T47D (cell line): ENCODE results near the gene SNRPB2.

Experiments used
- DNase-seq, 2 experiments: peaks; one replicate each; pipeline versions ENCODE4 v3.0.0 to v3.0.0-alpha.2; 2011 to 2012; ENCODE audit warnings: low read depth in 1 of 2, low spot score in 1 of 2
- JUND ChIP-seq: IDR thresholded peaks from 2 replicates; pipeline ENCODE4 v1.6.1; 2012; ENCODE audit warnings: low read depth
- in situ Hi-C: cut with HindIII; loops from 2 replicates; pipeline ENCODE4 v1.10.0; 2016; ENCODE audit warnings: low sequenced_read_pairs, low pct_unique_long_range_greater_than_20kb

The SNRPB2 gene

GRCh38 chr20:16709017-16709416, 20.8 kb upstream of the SNRPB2 start:
- DNase-seq: no peak
- in situ Hi-C loops: no loop called here
- TF ChIP-seq JUND: no peak

- TF ChIP-seq JUND: no peak
- no peak for DNase-seq
- in situ Hi-C loops: no loop called here
Observed at GRCh38 chr20:16710781-16711180, 19.0 kb upstream of the SNRPB2 start.

GRCh38 chr20:16711661-16712258, 18.1 kb upstream of the SNRPB2 start:
- no peak for DNase-seq
- in situ Hi-C loops: no loop called here
- no peak for TF ChIP-seq JUND

GRCh38 chr20:16712511-16712947, 17.3 kb upstream of the SNRPB2 start:
- TF ChIP-seq JUND: no peak
- DNase-seq: no peak
- in situ Hi-C loops: no loop called here

- DNase-seq: no peak
- in situ Hi-C loops: no loop called here
- TF ChIP-seq JUND: no peak
Observed at GRCh38 chr20:16713066-16713465, 16.8 kb upstream of the SNRPB2 start.

- TF ChIP-seq JUND: no peak
- DNase-seq: no peak
- in situ Hi-C loops: no loop called here
Observed at GRCh38 chr20:16714242-16714641, 15.6 kb upstream of the SNRPB2 start.

- TF ChIP-seq JUND: no peak
- in situ Hi-C loops: no loop called here
- DNase-seq: no peak
Observed at GRCh38 chr20:16714751-16715150, 15.1 kb upstream of the SNRPB2 start.

GRCh38 chr20:16719421-16719820, 10.4 kb upstream of the SNRPB2 start:
- no peak for DNase-seq
- no peak for TF ChIP-seq JUND
- in situ Hi-C loops: no loop called here

GRCh38 chr20:16729080-16729479, 746 bp upstream of the SNRPB2 start:
- no peak for TF ChIP-seq JUND
- in situ Hi-C loops: no loop called here
- no peak for DNase-seq

- in situ Hi-C loops: no loop called here
- TF ChIP-seq JUND: no peak
- no peak for DNase-seq
Observed at GRCh38 chr20:16732506-16733152, 2.8 kb downstream of the SNRPB2 start.

GRCh38 chr20:16740365-16741072, 10.7 kb downstream of the SNRPB2 start:
- in situ Hi-C loops: no loop called here
- no peak for DNase-seq
- no peak for TF ChIP-seq JUND

GRCh38 chr20:16744178-16744807, 14.5 kb downstream of the SNRPB2 start:
- no peak for TF ChIP-seq JUND
- in situ Hi-C loops: no loop called here
- peak in 1 of 2 experiments; percentile 71 for DNase-seq

GRCh38 chr20:16745204-16745603, 15.4 kb downstream of the SNRPB2 start:
- in situ Hi-C loops: no loop called here
- peak in 1 of 2 experiments; percentile 79 for DNase-seq
- no peak for TF ChIP-seq JUND
